GM18519 (cell line): ENCODE data around the gene NRL.
A peak's percentile ranks its signal among the peaks of the same experiment; 100 is the strongest.
"Not testable (repeated sequence)": the region's sequence is repeated elsewhere in the genome, so short reads cannot be mapped to it uniquely, and the experiment has no call there.

ENCODE experiments used
- ATAC-seq: cut with Tn5 transposase; IDR thresholded peaks from one replicate; pipeline ENCODE4 v1.9.1; 2021; ENCODE audit warnings: mild to moderate bottlenecking, moderate library complexity; ENCODE audit not compliant: unreplicated experiment, low FRiP score

Gene NRL

GRCh38 chr14:24055971-24056799 is 58.6 kb downstream of the NRL start:
- no peak for ATAC-seq

DNA sequence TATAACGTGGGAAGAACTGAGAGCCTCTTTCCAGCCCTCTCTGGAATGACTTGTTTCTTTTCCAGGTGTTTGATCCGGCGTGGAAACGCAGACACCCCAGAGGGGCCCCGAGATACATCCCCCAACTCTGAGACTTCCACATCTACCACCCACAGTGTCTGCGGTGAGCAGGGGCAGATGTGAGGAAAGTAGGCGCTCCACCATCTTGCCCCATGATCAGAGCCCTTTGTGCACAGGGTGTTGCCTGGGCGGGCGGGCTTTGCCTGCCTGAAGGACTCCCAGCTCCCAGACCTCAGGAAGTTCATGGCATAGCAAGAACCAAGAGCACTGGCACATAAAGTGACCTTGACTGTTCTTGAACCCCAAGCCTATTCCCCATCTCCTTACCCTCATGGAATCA is 60.1 kb downstream of the NRL start:
- ATAC-seq = no peak

DNA sequence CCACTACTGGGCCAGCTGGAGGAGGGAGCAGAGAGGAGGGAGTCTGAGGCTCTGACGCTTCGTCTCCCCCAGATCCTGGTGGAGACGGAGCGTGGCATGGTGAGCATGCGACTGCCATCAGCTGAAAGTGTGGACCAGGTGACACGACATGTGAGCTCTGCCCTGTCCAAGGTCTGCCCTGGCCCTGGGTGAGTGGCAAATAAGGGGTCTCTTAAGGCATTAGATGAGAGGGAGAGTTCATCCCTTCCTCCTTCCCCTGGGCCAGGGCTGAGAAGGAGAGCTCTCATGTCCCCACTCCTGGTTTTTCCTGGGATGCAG is 60.5 kb downstream of the NRL start:
- no peak for ATAC-seq

- ATAC-seq = no peak
Measured at GRCh38 chr14:24053548-24054323, 61.0 kb downstream of the NRL start.

- ATAC-seq = no peak
Measured at GRCh38 chr14:24052656-24053547, 61.8 kb downstream of the NRL start.

GRCh38 chr14:24051789-24052655 is 62.7 kb downstream of the NRL start, which contains the start of gene CARMIL3:
TSS of gene CARMIL3 (plus strand) at chr14:24052009. CDS start at chr14:24052154, 145 bp downstream.
- peak; percentile 54 for ATAC-seq

DNA sequence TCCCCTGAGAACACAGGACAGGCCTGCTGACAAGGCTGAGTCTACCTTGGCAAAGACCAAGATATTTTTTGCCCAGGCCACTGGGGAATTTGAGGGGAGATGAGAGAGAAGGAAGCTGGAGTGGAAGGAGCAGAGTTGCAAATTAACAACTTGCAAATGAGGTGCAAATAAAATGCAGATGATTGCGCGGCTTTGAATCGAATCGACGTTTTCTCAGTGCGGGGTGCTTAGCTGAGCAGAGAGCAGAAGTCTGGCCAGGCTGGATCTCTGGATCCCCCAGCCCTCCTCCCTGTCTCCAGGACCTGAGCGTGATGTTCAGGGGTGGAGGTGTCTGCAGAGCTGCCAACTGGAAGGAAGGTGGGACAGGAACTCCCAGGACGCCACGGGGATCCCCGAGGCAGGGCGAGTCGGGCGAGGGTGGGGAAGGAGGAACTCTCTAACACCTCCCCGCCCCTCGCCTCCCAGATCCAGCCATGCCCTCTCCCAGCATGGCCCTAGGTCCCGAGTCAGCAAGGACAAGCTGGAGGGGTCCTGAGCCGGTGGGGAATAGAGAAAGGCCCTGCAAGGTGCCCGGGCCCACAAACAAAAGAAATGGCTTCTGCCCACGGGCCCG is 63.5 kb downstream of the NRL start:
- ATAC-seq = no peak

DNA sequence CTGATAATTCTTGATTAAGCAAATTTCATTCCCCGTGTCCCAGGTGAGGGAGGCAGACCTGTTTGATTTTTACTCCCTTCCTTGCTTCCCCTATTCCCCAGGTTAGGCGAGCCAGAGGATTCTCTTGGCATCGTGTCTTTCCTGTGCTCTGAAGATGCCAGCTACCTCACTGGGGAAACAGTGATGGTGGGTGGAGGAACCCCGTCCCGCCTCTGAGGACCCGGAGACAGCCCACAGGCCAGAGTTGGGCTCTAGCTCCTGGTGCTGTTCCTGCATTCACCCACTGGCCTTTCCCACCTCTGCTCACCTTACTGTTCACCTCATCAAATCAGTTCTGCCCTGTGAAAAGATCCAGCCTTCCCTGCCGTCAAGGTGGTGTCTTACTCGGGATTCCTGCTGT is 64.0 kb downstream of the NRL start:
- not testable (repeated sequence) for ATAC-seq

- not testable (repeated sequence) for ATAC-seq
Measured at GRCh38 chr14:24049002-24049401, 65.7 kb downstream of the NRL start.

DNA sequence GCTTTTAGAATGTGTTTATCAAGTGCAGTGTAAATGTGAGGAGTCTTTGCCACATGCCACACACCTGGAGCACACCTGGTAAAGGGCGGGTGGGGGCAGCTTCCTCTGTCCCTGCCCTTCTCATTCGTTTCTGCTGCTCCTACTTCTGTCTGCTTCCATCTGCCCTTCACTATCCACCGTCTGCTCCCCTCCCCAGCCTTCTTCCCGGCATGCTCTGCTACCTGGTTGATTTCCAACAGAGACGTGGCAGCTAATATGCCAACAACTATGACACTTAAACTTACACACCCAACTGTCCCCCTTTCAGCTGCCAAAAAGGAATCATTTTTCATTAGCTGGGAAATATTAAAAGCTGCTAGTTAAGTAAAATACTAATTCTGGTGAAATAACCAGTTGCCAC is 72.0 kb downstream of the NRL start:
- no peak for ATAC-seq

DNA sequence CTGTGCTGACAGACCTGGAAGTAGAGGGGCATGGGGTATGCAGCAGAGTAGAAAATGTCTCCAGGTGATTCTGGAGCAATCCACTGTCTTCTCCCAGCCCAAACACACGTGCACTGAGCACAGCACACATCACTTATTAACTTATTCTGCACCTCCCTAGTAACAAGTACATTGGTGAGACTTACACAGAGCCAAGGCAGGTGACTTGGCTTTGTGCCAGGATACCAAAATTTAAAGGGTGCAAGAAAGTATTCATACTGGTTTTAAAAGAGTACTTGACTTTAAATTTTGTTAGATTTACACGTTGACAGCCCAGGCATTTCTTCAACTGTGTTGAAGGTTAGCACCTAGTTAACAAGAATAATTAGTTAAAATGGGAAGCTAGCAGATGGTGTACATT is 74.1 kb downstream of the NRL start:
- no peak for ATAC-seq

DNA sequence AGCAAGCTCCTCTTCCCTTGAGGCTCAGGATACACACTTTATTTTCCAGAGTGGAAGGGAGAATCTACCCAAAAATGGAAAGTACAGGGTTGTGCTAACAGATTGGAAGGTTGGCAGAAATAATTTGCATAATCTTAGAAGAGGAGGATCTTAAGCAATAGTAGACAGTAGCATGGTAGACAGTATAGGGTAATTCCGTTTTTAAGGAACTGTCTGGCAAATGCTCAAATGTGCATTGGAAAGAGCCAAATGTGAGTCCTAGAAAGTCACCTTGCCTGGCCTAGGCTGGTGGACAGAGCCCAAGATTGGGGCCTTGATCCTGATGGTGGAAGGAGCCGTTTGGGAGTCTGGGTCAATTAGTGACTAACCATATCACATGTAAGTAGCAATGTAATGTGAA is 76.1 kb downstream of the NRL start:
- ATAC-seq = no peak

DNA sequence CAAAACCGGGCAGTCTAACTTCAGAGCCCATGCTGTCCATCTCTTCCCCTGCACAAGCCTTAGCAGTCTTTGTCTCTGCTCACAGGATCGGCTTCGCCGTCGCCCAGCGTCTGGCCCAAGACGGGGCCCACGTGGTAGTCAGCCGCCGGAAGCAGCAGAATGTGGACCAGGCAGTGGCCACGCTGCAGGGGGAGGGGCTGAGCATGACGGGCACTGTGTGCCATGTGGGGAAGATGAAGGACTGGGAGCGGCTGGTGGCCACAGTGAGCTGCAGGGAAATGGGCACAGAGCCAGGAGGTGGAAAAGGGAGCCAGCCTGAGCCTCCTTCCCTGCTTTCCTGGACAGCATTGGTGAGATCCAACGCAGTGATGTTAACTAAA is 77.1 kb downstream of the NRL start:
- no peak for ATAC-seq

- not testable (repeated sequence) for ATAC-seq
Measured at GRCh38 chr14:24036963-24037657, 77.6 kb downstream of the NRL start.

GRCh38 chr14:24036169-24036962 is 78.4 kb downstream of the NRL start:
- no peak for ATAC-seq

DNA sequence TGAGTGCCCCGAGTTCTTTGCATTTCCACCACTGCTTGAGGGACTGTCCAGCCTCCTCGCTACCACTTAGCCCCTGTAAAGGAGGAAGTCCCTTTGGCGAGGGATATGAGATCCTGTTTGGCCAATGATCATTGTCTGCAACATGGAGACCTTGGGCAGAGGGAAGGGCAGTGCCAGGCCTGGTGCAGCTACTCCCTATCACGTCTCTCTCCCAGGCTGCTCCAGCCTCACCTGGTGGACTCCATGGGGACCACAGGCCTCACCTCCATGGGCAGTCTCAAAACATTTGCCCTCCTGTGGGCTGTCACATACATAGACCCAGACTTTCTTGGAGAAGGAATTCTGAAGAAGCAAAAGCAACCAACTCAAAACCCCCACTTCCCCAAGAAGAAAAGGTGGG is 79.0 kb downstream of the NRL start:
- not testable (repeated sequence) for ATAC-seq

GRCh38 chr14:24032727-24033418 is 81.9 kb downstream of the NRL start:
- no peak for ATAC-seq

- not testable (repeated sequence) for ATAC-seq
Measured at GRCh38 chr14:24031331-24031730, 83.4 kb downstream of the NRL start.
